DMS79 (cell line): ENCODE measurements around the gene IL31RA.

Experiments used
- DNase-seq: peaks from one replicate; lab custom pipeline; 2025; lab: John Stamatoyannopoulos, UW

Gene IL31RA

GRCh38 chr5:55860288-55860687 lies 9.1 kb downstream of the IL31RA start:
- DNase-seq: no peak

- no peak for DNase-seq
Observed at GRCh38 chr5:55860709-55861108, 9.6 kb downstream of the IL31RA start.

GRCh38 chr5:55864606-55865541 lies 13.7 kb downstream of the IL31RA start:
- no peak for DNase-seq

- DNase-seq: no peak
Observed at GRCh38 chr5:55865831-55866230, 14.7 kb downstream of the IL31RA start.

GRCh38 chr5:55866485-55866884 lies 15.3 kb downstream of the IL31RA start:
- DNase-seq: no peak

- no peak for DNase-seq
Observed at GRCh38 chr5:55866934-55867333, 15.8 kb downstream of the IL31RA start.

GRCh38 chr5:55868846-55869245 lies 17.7 kb downstream of the IL31RA start:
- no peak for DNase-seq

- no peak for DNase-seq
Observed at GRCh38 chr5:55869847-55870246, 18.7 kb downstream of the IL31RA start.

- no peak for DNase-seq
Observed at GRCh38 chr5:55873234-55873633, 22.1 kb downstream of the IL31RA start.

GRCh38 chr5:55877655-55878054 lies 26.5 kb downstream of the IL31RA start:
- no peak for DNase-seq

GRCh38 chr5:55880453-55880852 lies 29.3 kb downstream of the IL31RA start:
- DNase-seq: no peak

- no peak for DNase-seq
Observed at GRCh38 chr5:55885359-55885758, 34.2 kb downstream of the IL31RA start.

- no peak for DNase-seq
Observed at GRCh38 chr5:55888205-55888604, 37.0 kb downstream of the IL31RA start.

- no peak for DNase-seq
Observed at GRCh38 chr5:55892479-55892878, 41.3 kb downstream of the IL31RA start.

GRCh38 chr5:55894135-55894534 lies 43.0 kb downstream of the IL31RA start:
- DNase-seq: no peak

GRCh38 chr5:55895346-55895745 lies 44.2 kb downstream of the IL31RA start:
- DNase-seq: no peak

- DNase-seq: no peak
Observed at GRCh38 chr5:55896238-55896637, 45.1 kb downstream of the IL31RA start.

- no peak for DNase-seq
Observed at GRCh38 chr5:55896663-55897062, 45.5 kb downstream of the IL31RA start.

- DNase-seq: no peak
Observed at GRCh38 chr5:55897206-55897894, 46.2 kb downstream of the IL31RA start.

GRCh38 chr5:55897905-55898304 lies 46.7 kb downstream of the IL31RA start:
- no peak for DNase-seq

GRCh38 chr5:55899344-55899743 lies 48.2 kb downstream of the IL31RA start:
- DNase-seq: no peak

GRCh38 chr5:55900068-55900467 lies 48.9 kb downstream of the IL31RA start:
- no peak for DNase-seq

GRCh38 chr5:55900776-55901175 lies 49.6 kb downstream of the IL31RA start:
- no peak for DNase-seq
